Brain microvascular endothelial cell (primary cell): ENCODE measurements around the gene MYL6.

Experiments used
- DNase-seq: peaks from one replicate; pipeline ENCODE4 v3.0.0-alpha.2; 2020
- H3K27ac ChIP-seq: fragments of 250-450 bp; sonication (Bioruptor Pico); 2 replicates; pipeline ENCODE4 v1.5.1; 2020; ENCODE audit warnings: mild to moderate bottlenecking, moderate library complexity
- H3K27me3 ChIP-seq: fragments of 250-450 bp; sonication (Bioruptor Pico); replicated peaks from 2 replicates; pipeline ENCODE4 v1.5.1; 2020; ENCODE audit warnings: mild to moderate bottlenecking
- H3K36me3 ChIP-seq: fragments of 250-450 bp; sonication (Bioruptor Pico); replicated peaks from 2 replicates; pipeline ENCODE4 v1.5.1; 2020; ENCODE audit warnings: mild to moderate bottlenecking
- H3K4me3 ChIP-seq: 2 replicates; pipeline ENCODE4 v1.5.1; 2011; ENCODE audit warnings: low read depth, mild to moderate bottlenecking, control low read depth, low read length, moderate library complexity
- CTCF ChIP-seq: IDR thresholded peaks from 2 replicates; pipeline ENCODE4 v1.5.1; 2011; ENCODE audit warnings: low read depth, mild to moderate bottlenecking, moderate library complexity, low read length, control low read depth, inconsistent platforms; ENCODE audit errors: missing control alignments
- in situ Hi-C: cut with HindIII; loops from 2 replicates; pipeline ENCODE4 v1.10.0; 2017; ENCODE audit warnings: low sequenced_read_pairs, low pct_ligation_motif_present

MYL6 gene

DNA sequence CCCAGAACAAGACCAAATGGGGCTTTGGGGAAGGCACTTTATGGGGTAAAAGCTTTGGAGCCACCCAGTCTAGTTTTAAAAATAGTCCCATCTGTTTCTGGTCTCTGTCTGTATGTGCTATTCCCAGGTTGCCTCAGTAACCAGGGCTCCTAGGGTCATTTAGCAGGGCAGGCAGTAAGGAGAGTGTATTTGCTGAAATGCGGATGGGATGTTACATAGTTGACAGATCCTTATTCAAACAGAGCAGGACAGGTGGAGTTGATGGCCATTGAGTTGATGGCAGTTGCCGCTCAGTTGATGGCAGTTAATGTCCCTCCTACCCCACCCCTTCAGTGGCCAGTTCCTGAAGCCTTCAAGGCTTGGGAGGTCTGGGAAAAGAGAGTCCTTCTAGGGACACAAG, 35.5 kb upstream of the MYL6 start:
- no peak for DNase-seq
- Histone ChIP-seq H3K36me3 (peaks cover 2% of the 10 kb centered on the region), H3K27me3 (no peaks in the 10 kb centered on the region), H3K27ac (no peak overlapping the region), H3K4me3 (no peak overlapping the region)
- no peak for TF ChIP-seq CTCF
- in situ Hi-C loops: no loop called here

DNA sequence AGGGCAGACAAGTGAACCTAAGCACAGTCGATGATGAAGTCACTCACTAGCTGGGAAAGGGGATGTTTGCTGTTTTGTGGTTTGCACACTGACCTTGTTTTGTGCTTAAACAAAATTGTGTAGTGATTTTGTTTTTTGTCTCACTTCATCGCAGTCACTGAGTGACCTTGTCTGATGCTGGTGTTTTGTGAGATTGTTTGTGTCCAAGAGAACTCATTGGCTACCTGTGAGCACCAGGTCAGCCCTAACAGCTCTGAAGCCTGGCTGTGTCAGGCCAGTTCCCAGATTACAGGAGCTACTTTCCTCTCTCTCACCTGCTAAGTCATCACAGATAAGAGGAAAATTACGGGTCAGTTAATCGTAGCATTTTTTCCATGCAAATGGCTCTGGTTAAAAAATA, 34.0 kb upstream of the MYL6 start:
- Histone ChIP-seq H3K4me3 (no peak overlapping the region), H3K27me3 (no peaks in the 10 kb centered on the region), H3K27ac (no peak overlapping the region), H3K36me3 (no peaks in the 10 kb centered on the region)
- DNase-seq: no peak
- no peak for TF ChIP-seq CTCF
- in situ Hi-C loops: no loop called here

GRCh38 chr12:56126732-56127239, 31.4 kb upstream of the MYL6 start:
- no peak overlapping the region for H3K27ac ChIP-seq
- in situ Hi-C loops: no loop called here
- TF ChIP-seq CTCF: no peak
- no peak overlapping the region for H3K4me3 ChIP-seq
- no peaks in the 10 kb centered on the region for H3K27me3 ChIP-seq
- DNase-seq: no peak
- peaks cover 13% of the 10 kb centered on the region for H3K36me3 ChIP-seq

- no peaks in the 10 kb centered on the region for H3K27me3 ChIP-seq
- H3K4me3 ChIP-seq: peak overlapping the region; percentile 50
- no peak for TF ChIP-seq CTCF
- no peak for DNase-seq
- H3K36me3 ChIP-seq: peaks cover 20% of the 10 kb centered on the region
- in situ Hi-C loops: no loop called here
- peak overlapping the region; percentile 8 for H3K27ac ChIP-seq
Measured at GRCh38 chr12:56127485-56127887, 30.7 kb upstream of the MYL6 start.

- in situ Hi-C loops: no loop called here
- Histone ChIP-seq H3K36me3 (peaks cover 23% of the 10 kb centered on the region), H3K27me3 (no peaks in the 10 kb centered on the region), H3K4me3 (peak within 1 kb of the TSS; percentile 86), H3K27ac (peak within 1 kb of the TSS; percentile 8)
- peak; percentile 99 for DNase-seq
- TF ChIP-seq CTCF: no peak
Measured at GRCh38 chr12:56127888-56128669, 30.1 kb upstream of the MYL6 start, which contains the start of gene ESYT1. TSS of gene ESYT1 (plus strand) at chr12:56128267. CDS start at chr12:56128320, 53 bp downstream.
